ENCODE data around the gene MRC1. TPM values are rescaled to one million over a fixed set of nuclear protein-coding genes. Genes with fewer than 3 reads are reported as not detected.
A peak's percentile ranks its signal among the peaks of the same experiment; 100 is the strongest.

The MRC1 gene
- total RNA-seq, 1 donor from 2014 or later = 18.9 TPM

GRCh38 chr10:17865351-17865750, 56.2 kb downstream of the MRC1 start:
- H3K36me3 ChIP-seq = no peaks in the 10 kb centered on the region
- no peaks in the 10 kb centered on the region for H3K27me3 ChIP-seq (ENCODE audit: low read depth)
- H3K4me3 ChIP-seq = no peak overlapping the region
- no peaks in the 10 kb centered on the region for H3K9me3 ChIP-seq (replicated peaks)
- no peaks in the 10 kb centered on the region for H3K4me1 ChIP-seq
- no peak overlapping the region for H3K27ac ChIP-seq (replicated peaks)
- intact Hi-C loops (cut with micrococcal nuclease) = no loop called here
- no peak for TF ChIP-seq CTCF (IDR thresholded peaks at IDR 0.05; ENCODE audit: borderline replicate concordance)
- no peak for DNase-seq

- no peaks in the 10 kb centered on the region for H3K9me3 ChIP-seq (replicated peaks)
- no peak for TF ChIP-seq CTCF (IDR thresholded peaks at IDR 0.05; ENCODE audit: borderline replicate concordance)
- no peaks in the 10 kb centered on the region for H3K27me3 ChIP-seq (ENCODE audit: low read depth)
- no peaks in the 10 kb centered on the region for H3K36me3 ChIP-seq
- no peak overlapping the region for H3K4me3 ChIP-seq
- no peaks in the 10 kb centered on the region for H3K4me1 ChIP-seq
- H3K27ac ChIP-seq (replicated peaks) = no peak overlapping the region
- no peak for DNase-seq
- intact Hi-C loops (cut with micrococcal nuclease) = no loop called here
These were observed 57.2 kb downstream of the MRC1 start for GRCh38 chr10:17866346-17866745.

GRCh38 chr10:17867056-17867455, 57.9 kb downstream of the MRC1 start:
- no peaks in the 10 kb centered on the region for H3K36me3 ChIP-seq
- no peak overlapping the region for H3K27ac ChIP-seq (replicated peaks)
- intact Hi-C loops (cut with micrococcal nuclease) = no loop called here
- H3K9me3 ChIP-seq (replicated peaks) = no peaks in the 10 kb centered on the region
- no peak overlapping the region for H3K4me3 ChIP-seq
- no peaks in the 10 kb centered on the region for H3K4me1 ChIP-seq
- TF ChIP-seq CTCF (IDR thresholded peaks at IDR 0.05; ENCODE audit: borderline replicate concordance) = no peak
- H3K27me3 ChIP-seq (ENCODE audit: low read depth) = no peaks in the 10 kb centered on the region
- no peak for DNase-seq

- intact Hi-C loops (cut with micrococcal nuclease) = no loop called here
- no peaks in the 10 kb centered on the region for H3K27me3 ChIP-seq (ENCODE audit: low read depth)
- no peaks in the 10 kb centered on the region for H3K9me3 ChIP-seq (replicated peaks)
- no peaks in the 10 kb centered on the region for H3K4me1 ChIP-seq
- no peak for DNase-seq
- no peak overlapping the region for H3K4me3 ChIP-seq
- TF ChIP-seq CTCF (IDR thresholded peaks at IDR 0.05; ENCODE audit: borderline replicate concordance) = no peak
- no peak overlapping the region for H3K27ac ChIP-seq (replicated peaks)
- H3K36me3 ChIP-seq = no peaks in the 10 kb centered on the region
These were observed 61.9 kb downstream of the MRC1 start for GRCh38 chr10:17871036-17871435.

- intact Hi-C loops (cut with micrococcal nuclease) = no loop called here
- no peak for DNase-seq
- Histone ChIP-seq H3K27me3 (ENCODE audit: low read depth) (no peaks in the 10 kb centered on the region), H3K27ac (replicated peaks) (no peak overlapping the region), H3K9me3 (replicated peaks) (no peaks in the 10 kb centered on the region), H3K4me1 (no peaks in the 10 kb centered on the region), H3K36me3 (no peaks in the 10 kb centered on the region), H3K4me3 (no peak overlapping the region)
- peak; percentile 22 for TF ChIP-seq CTCF (IDR thresholded peaks at IDR 0.05; ENCODE audit: borderline replicate concordance)
These were observed 63.3 kb downstream of the MRC1 start for GRCh38 chr10:17872191-17873091.
